DND-41 (cell line): ENCODE results near the gene TCHHL1.

ENCODE experiments used
- ATAC-seq: fragments of 200-7000 bp; cut with Tn5 transposase; 3 replicates; pipeline ENCODE4 v1.9.1; 2021; ENCODE audit warnings: low read depth; ENCODE audit not compliant: insufficient read depth
- DNase-seq: peaks from one replicate; pipeline ENCODE4 v3.0.0-alpha.2; 2020
- H2AFZ ChIP-seq: 2 replicates; pipeline ENCODE4 v1.6.0; 2012; ENCODE audit warnings: low read depth, low read length
- H3K27ac ChIP-seq: 2 replicates; pipeline ENCODE4 v1.5.1; 2012; ENCODE audit warnings: low read length, inconsistent platforms
- H3K27me3 ChIP-seq: fragments of 200-600 bp; sonication (generic); 2 replicates; pipeline ENCODE4 v1.6.0; 2012; ENCODE audit warnings: low read length, mild to moderate bottlenecking, inconsistent platforms; ENCODE audit not compliant: insufficient read depth, poor library complexity
- H3K36me3 ChIP-seq: 2 replicates; pipeline ENCODE4 v1.5.1; 2012; ENCODE audit warnings: low read length, inconsistent platforms; ENCODE audit not compliant: insufficient read depth
- H3K4me1 ChIP-seq: 2 replicates; pipeline ENCODE4 v1.5.1; 2012; ENCODE audit warnings: mild to moderate bottlenecking, low read length; ENCODE audit not compliant: insufficient read depth
- H3K4me2 ChIP-seq: 2 replicates; pipeline ENCODE4 v1.6.0; 2012; ENCODE audit warnings: mild to moderate bottlenecking, moderate library complexity, low read length, inconsistent platforms; ENCODE audit not compliant: insufficient read depth
- H3K4me3 ChIP-seq, 2 experiments: fragments of 200-600 bp in 1 of 2; shearing (Covaris generic) in 1 of 2; 2 replicates each; pipeline ENCODE4 v1.5.1; 2012 to 2016; ENCODE audit warnings: inconsistent platforms in 2 of 2, low read length in 2 of 2, mild to moderate bottlenecking in 2 of 2, low read depth in 1 of 2, moderate library complexity in 1 of 2
- H3K79me2 ChIP-seq: 2 replicates; pipeline ENCODE4 v1.6.0; 2012; ENCODE audit warnings: low read length, inconsistent platforms; ENCODE audit not compliant: insufficient read depth
- H3K9ac ChIP-seq: 2 replicates; pipeline ENCODE4 v1.6.0; 2012; ENCODE audit warnings: low read depth, mild to moderate bottlenecking, inconsistent platforms, low read length, moderate library complexity
- H3K9me3 ChIP-seq: 2 replicates; pipeline ENCODE4 v1.5.1; 2012; ENCODE audit warnings: low read length, moderate library complexity, mild to moderate bottlenecking, inconsistent platforms; ENCODE audit not compliant: insufficient read depth, severe bottlenecking
- H4K20me1 ChIP-seq: 2 replicates; pipeline ENCODE4 v1.6.0; 2012; ENCODE audit warnings: low read length; ENCODE audit not compliant: insufficient read depth
- EZH2 ChIP-seq: IDR thresholded peaks from 3 replicates; pipeline ENCODE4 v1.6.1; 2012; ENCODE audit warnings: borderline replicate concordance, low read depth, mild to moderate bottlenecking, moderate library complexity, low read length, inconsistent platforms; ENCODE audit not compliant: severe bottlenecking
- TF ChIP-seq, protein P1 (sequence below): IDR thresholded peaks from 2 replicates; pipeline ENCODE4 v1.5.1; 2012; ENCODE audit warnings: borderline replicate concordance, low read length, moderate library complexity, mild to moderate bottlenecking; ENCODE audit not compliant: poor library complexity, severe bottlenecking; ENCODE audit errors: extremely low read depth

Gene TCHHL1

GRCh38 chr1:152110860-152111514 lies 22.1 kb upstream of the TCHHL1 start:
- no peak overlapping the region for H2AFZ ChIP-seq
- no peak overlapping the region for H3K4me2 ChIP-seq
- H3K9me3 ChIP-seq: peaks cover 13% of the 10 kb centered on the region
- no peak overlapping the region for H3K4me3 ChIP-seq
- H3K79me2 ChIP-seq: no peaks in the 10 kb centered on the region
- DNase-seq: no peak
- H3K27ac ChIP-seq: no peak overlapping the region
- no peaks in the 10 kb centered on the region for H4K20me1 ChIP-seq
- peaks cover 5% of the 10 kb centered on the region for H3K27me3 ChIP-seq
- TF ChIP-seq EZH2: no peak
- TF ChIP-seq, protein P1, sequence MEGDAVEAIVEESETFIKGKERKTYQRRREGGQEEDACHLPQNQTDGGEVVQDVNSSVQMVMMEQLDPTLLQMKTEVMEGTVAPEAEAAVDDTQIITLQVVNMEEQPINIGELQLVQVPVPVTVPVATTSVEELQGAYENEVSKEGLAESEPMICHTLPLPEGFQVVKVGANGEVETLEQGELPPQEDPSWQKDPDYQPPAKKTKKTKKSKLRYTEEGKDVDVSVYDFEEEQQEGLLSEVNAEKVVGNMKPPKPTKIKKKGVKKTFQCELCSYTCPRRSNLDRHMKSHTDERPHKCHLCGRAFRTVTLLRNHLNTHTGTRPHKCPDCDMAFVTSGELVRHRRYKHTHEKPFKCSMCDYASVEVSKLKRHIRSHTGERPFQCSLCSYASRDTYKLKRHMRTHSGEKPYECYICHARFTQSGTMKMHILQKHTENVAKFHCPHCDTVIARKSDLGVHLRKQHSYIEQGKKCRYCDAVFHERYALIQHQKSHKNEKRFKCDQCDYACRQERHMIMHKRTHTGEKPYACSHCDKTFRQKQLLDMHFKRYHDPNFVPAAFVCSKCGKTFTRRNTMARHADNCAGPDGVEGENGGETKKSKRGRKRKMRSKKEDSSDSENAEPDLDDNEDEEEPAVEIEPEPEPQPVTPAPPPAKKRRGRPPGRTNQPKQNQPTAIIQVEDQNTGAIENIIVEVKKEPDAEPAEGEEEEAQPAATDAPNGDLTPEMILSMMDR: no peak
- no peaks in the 10 kb centered on the region for H3K36me3 ChIP-seq
- H3K4me1 ChIP-seq: no peaks in the 10 kb centered on the region
- ATAC-seq: no peak
- H3K9ac ChIP-seq: no peak overlapping the region

DNA sequence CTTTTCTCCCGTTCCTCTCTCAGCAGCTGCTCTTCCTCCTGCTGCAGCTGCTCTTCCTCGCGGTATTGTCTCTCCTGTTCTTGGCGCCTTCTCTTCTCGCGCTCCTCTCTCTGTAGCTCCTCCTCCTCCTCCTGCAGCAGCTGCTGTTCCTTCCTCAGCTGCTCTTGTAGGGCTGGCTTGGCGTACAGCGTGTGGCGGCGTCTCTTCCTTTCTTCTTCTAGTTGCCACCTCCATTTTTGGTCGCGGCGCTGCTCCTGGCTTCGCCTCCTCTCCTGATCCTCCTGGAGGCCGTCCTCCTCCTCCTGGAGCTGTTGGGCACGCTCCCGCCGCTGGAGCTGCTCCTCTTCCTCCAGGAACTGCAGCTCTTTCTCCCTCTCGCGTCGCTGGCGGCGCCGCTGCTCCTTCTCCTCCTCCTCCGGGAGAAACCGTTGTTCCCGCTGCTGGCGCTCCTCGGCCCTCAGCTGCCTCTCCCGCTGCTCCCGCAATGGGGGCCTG lies 21.5 kb upstream of the TCHHL1 start:
- no peak overlapping the region for H3K9ac ChIP-seq
- no peaks in the 10 kb centered on the region for H3K36me3 ChIP-seq
- H3K4me2 ChIP-seq: no peak overlapping the region
- no peak overlapping the region for H3K4me3 ChIP-seq
- no peak overlapping the region for H3K27ac ChIP-seq
- TF ChIP-seq, protein P1: no peak
- no peak for TF ChIP-seq EZH2
- ATAC-seq: no peak
- H2AFZ ChIP-seq: no peak overlapping the region
- H3K4me1 ChIP-seq: no peaks in the 10 kb centered on the region
- DNase-seq: no peak
- peaks cover 13% of the 10 kb centered on the region for H3K9me3 ChIP-seq
- peaks cover 5% of the 10 kb centered on the region for H3K27me3 ChIP-seq
- H4K20me1 ChIP-seq: no peaks in the 10 kb centered on the region
- no peaks in the 10 kb centered on the region for H3K79me2 ChIP-seq

GRCh38 chr1:152109998-152110294 lies 21.1 kb upstream of the TCHHL1 start:
- no peaks in the 10 kb centered on the region for H4K20me1 ChIP-seq
- no peak overlapping the region for H3K27ac ChIP-seq
- H3K27me3 ChIP-seq: peaks cover 5% of the 10 kb centered on the region
- H3K9me3 ChIP-seq: peaks cover 13% of the 10 kb centered on the region
- H2AFZ ChIP-seq: no peak overlapping the region
- H3K4me1 ChIP-seq: no peaks in the 10 kb centered on the region
- no peaks in the 10 kb centered on the region for H3K79me2 ChIP-seq
- no peak for DNase-seq
- TF ChIP-seq, protein P1: no peak
- no peak for TF ChIP-seq EZH2
- H3K36me3 ChIP-seq: no peaks in the 10 kb centered on the region
- no peak overlapping the region for H3K4me2 ChIP-seq
- no peak for ATAC-seq
- no peak overlapping the region for H3K4me3 ChIP-seq
- H3K9ac ChIP-seq: no peak overlapping the region
